Peyer's patch (tissue), 4 donors: Measurements from ENCODE around the gene NCK2. TPM values are rescaled to one million over a fixed set of nuclear protein-coding genes. Genes with fewer than 3 reads are reported as not detected.
"Not testable (repeated sequence)": the region's sequence is repeated elsewhere in the genome, so short reads cannot be mapped to it uniquely, and the experiment has no call there.

Experiments
- DNase-seq, 3 donors: peaks; one replicate each; pipeline ENCODE4 v3.0.0-alpha.2; 2017 to 2019
- H3K27ac ChIP-seq, 4 donors: fragments of 200-600 bp; sonication (generic); one replicate each; pipeline ENCODE4 v1.5.1; 2016 to 2019
- H3K27me3 ChIP-seq, 2 donors: fragments of 200-600 bp; sonication (generic); one replicate each; pipeline ENCODE4 v1.5.1; 2019
- H3K36me3 ChIP-seq, 3 donors: fragments of 200-600 bp; sonication (generic); one replicate each; pipeline ENCODE4 v1.5.1; 2016 to 2019
- H3K4me1 ChIP-seq, 4 donors: fragments of 200-600 bp; sonication (generic); one replicate each; pipeline ENCODE4 v1.5.1; 2016 to 2019
- H3K4me3 ChIP-seq, 4 donors: fragments of 200-600 bp; sonication (generic); 1 replicate in 3 of 4; 2 replicates in 1 of 4; pipeline ENCODE4 v1.5.1; 2016 to 2019; ENCODE audit warnings: mild to moderate bottlenecking in 1 of 4
- H3K9me3 ChIP-seq, 4 donors: fragments of 200-600 bp; sonication (generic); one replicate each; pipeline ENCODE4 v1.5.1; 2016 to 2019; ENCODE audit warnings: mild to moderate bottlenecking in 1 of 4
- CTCF ChIP-seq, 6 experiments: fragments of 450-650 bp in 4 of 6; fragments of 200-600 bp in 2 of 6; sonication (generic) in 1 of 6; IDR thresholded peaks; one replicate each; pipeline ENCODE4 v1.5.1; 2017 to 2019; ENCODE audit warnings: antibody characterized with exemption in 6 of 6, mild to moderate bottlenecking in 3 of 6, moderate library complexity in 1 of 6
- POLR2A ChIP-seq, 2 donors: fragments of 450-650 bp; IDR thresholded peaks; one replicate each; pipeline ENCODE4 v1.5.1; 2017; ENCODE audit warnings: antibody characterized with exemption in 2 of 2, mild to moderate bottlenecking in 2 of 2, moderate library complexity in 2 of 2
- total RNA-seq, 4 donors: library from RNA; depleted of rRNA; stranded (reverse); fragments of >200 nt; gene quantifications; one replicate each; pipeline ENCODE4 v1.1.0, GENCODE V29; 2016

Gene NCK2
- total RNA-seq, 4 donors from 2014 or later, result 58.6 to 94.5 (median 85.8) TPM

GRCh38 chr2:105893011-105893995 lies 148.6 kb downstream of the NCK2 start:
- Histone ChIP-seq H3K27me3 (no peaks in the 10 kb centered on the region), H3K36me3 (peaks cover 0 to 35% (median 0%) of the 10 kb centered on the region in 3 donors), H3K9me3 (no peaks in the 10 kb centered on the region), H3K4me1 (no peaks in the 10 kb centered on the region), H3K27ac (no peak overlapping the region), H3K4me3 (no peak overlapping the region)
- DNase-seq, result no peak
- TF ChIP-seq POLR2A (IDR thresholded peaks at IDR 0.05) (no peak), CTCF (IDR thresholded peaks at IDR 0.05) (no peak)

DNA sequence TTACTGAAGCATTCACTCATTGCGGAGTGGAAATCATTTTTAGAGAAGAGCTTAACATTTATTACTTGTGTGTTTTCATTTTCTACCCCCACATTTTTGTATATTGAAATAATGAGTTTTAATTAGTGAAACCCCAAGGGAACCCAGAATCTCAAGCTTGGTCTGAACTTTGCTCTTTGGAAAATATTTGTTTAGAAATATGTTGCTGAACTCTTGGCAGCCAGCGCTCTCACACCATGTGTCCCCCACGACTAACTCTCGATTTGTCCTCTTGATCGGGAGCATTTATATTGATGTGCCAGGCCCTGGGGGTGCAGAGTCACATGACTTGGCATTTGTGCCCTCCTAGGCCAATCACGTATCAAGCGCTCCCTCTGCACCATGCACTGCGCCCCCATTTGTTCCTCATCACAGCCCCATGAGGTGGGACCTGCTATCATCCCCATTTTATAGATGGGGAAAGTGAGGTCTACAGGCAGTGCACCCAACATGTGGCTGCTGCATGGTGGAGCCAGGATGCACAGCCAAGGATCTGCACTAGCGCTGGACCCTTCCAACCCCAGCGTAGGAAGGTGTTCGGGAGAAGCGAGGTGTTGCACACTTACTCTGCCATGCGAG lies 149.7 kb downstream of the NCK2 start:
- H3K36me3 ChIP-seq, result peaks cover 0 to 35% (median 0%) of the 10 kb centered on the region in 3 donors
- H3K27ac ChIP-seq, result no peak overlapping the region
- H3K4me1 ChIP-seq, result no peaks in the 10 kb centered on the region
- no peaks in the 10 kb centered on the region for H3K27me3 ChIP-seq
- no peak overlapping the region for H3K4me3 ChIP-seq
- H3K9me3 ChIP-seq, result no peaks in the 10 kb centered on the region
- DNase-seq, result no peak
- no peak for TF ChIP-seq CTCF (IDR thresholded peaks at IDR 0.05)
- no peak for TF ChIP-seq POLR2A (IDR thresholded peaks at IDR 0.05)

DNA sequence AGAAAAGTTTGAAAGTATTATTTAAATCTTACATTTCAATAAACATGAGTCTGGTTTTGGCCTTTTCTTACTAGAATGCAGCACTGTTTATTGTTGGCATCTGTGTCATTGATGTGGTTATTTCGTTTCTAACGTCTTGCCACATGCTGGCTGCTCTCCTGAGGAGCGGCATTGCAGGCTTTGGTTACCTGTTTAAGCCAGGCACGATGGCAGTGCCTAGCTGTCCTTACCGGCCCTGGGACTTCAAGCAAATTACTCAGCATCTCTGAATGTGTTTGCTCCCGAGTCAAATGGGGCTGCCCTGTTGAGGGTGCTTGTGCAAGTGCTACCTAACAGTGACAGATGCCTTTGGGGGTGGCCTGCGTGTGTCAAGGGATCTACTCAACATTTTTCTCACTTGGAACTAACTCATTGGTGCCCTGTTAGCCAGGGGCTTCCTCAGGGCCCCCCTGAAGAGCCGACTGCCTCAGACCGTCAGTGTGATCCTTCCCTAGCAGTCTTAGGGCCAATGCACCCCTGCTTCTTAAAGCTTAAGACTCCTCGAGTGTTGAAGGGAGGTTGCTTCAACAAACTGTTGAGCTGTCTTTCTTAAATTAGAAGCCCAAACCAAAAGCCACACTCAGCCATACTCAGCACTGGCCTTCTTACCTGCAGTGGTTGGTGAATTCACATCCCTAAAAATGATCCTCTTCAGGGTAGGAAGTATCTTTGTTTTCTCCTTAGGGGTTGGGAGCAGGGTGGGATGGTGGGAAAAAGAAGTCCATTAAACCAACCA lies 151.5 kb downstream of the NCK2 start:
- TF ChIP-seq CTCF (IDR thresholded peaks at IDR 0.05), result no peak
- no peak for TF ChIP-seq POLR2A (IDR thresholded peaks at IDR 0.05)
- H3K36me3 ChIP-seq, result peaks cover 0 to 35% (median 0%) of the 10 kb centered on the region in 3 donors
- no peak overlapping the region for H3K27ac ChIP-seq
- no peaks in the 10 kb centered on the region for H3K9me3 ChIP-seq
- no peak overlapping the region for H3K4me3 ChIP-seq
- H3K4me1 ChIP-seq, result no peaks in the 10 kb centered on the region
- H3K27me3 ChIP-seq, result no peaks in the 10 kb centered on the region
- no peak for DNase-seq

GRCh38 chr2:105896765-105897163 lies 152.1 kb downstream of the NCK2 start:
- Histone ChIP-seq H3K4me1 (no peaks in the 10 kb centered on the region), H3K27ac (no peak overlapping the region), H3K27me3 (no peaks in the 10 kb centered on the region), H3K36me3 (peaks cover 0 to 35% (median 0%) of the 10 kb centered on the region in 3 donors), H3K9me3 (no peaks in the 10 kb centered on the region), H3K4me3 (no peak overlapping the region)
- no peak for TF ChIP-seq CTCF (IDR thresholded peaks at IDR 0.05)
- no peak for TF ChIP-seq POLR2A (IDR thresholded peaks at IDR 0.05)
- no peak for DNase-seq

DNA sequence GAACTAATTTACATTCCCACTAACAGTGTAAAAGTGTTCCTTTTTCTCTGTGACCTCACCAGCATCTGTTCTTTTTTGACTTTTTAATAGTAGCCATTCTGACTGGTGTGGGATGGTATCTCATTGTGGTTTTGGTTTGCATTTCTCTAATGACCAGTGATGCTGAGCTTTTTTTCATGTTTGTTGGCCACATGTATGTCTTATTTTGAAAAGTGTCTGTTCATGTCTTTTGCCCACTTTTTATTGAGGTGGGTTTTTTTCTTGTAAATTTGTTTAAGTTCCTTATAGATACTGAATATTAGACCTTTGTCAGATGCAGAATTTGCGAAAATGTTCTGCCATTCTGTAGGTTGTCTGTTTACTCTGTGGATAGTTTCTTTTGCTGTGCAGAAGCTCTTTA lies 153.0 kb downstream of the NCK2 start:
- H3K4me3 ChIP-seq, DNase-seq, H3K9me3 ChIP-seq, H3K27ac ChIP-seq, H3K4me1 ChIP-seq, H3K27me3 ChIP-seq: not testable (repeated sequence)
- H3K36me3 ChIP-seq, result peaks cover 0 to 35% (median 0%) of the 10 kb centered on the region in 3 donors
